ENCODE measurements around the gene PCED1B. TPM values are rescaled to one million over a fixed set of nuclear protein-coding genes. Genes with fewer than 3 reads are reported as not detected.

The PCED1B gene
- total RNA-seq, 2 donors from 2014 or later = 0.87 to 46.9 TPM

DNA sequence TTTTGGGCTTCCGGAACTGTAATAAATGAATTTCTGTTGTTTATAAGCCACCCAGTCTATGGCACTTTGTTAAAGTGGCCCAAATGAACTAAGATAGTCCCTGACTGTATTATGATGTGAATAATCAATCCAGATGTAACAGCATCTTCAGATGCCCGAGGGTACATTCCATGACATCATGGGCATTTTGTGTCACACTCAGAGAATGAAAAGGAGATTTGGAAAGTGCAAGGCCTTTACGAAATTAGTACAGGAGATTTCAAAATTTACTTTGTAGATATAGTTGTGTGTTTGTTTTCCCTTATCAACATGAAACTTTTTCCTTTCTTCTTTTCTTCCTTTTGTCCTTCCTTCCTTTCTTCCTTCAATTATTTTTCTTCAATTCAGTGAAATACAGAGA is 54.6 kb downstream of the PCED1B start:
- Histone ChIP-seq H3K27ac (no peak overlapping the region), H3K4me1 (replicated peaks) (no peaks in the 10 kb centered on the region), H3K36me3 (no peaks in the 10 kb centered on the region), H3K9me3 (no peaks in the 10 kb centered on the region), H3K27me3 (replicated peaks; ENCODE audit: insufficient read depth) (no peaks in the 10 kb centered on the region), H3K4me3 (no peak overlapping the region)
- WGBS = 83% methylated on average over 3 of the region's 3 CpGs
- intact Hi-C loops (cut with DNase I) = no loop called here
- TF ChIP-seq, protein P1, sequence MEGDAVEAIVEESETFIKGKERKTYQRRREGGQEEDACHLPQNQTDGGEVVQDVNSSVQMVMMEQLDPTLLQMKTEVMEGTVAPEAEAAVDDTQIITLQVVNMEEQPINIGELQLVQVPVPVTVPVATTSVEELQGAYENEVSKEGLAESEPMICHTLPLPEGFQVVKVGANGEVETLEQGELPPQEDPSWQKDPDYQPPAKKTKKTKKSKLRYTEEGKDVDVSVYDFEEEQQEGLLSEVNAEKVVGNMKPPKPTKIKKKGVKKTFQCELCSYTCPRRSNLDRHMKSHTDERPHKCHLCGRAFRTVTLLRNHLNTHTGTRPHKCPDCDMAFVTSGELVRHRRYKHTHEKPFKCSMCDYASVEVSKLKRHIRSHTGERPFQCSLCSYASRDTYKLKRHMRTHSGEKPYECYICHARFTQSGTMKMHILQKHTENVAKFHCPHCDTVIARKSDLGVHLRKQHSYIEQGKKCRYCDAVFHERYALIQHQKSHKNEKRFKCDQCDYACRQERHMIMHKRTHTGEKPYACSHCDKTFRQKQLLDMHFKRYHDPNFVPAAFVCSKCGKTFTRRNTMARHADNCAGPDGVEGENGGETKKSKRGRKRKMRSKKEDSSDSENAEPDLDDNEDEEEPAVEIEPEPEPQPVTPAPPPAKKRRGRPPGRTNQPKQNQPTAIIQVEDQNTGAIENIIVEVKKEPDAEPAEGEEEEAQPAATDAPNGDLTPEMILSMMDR (IDR thresholded peaks at IDR 0.05) = no peak
- TF ChIP-seq POLR2A (IDR thresholded peaks at IDR 0.05) (no peak), POLR2AphosphoS5 (IDR thresholded peaks at IDR 0.05) (no peak)
- DNase-seq (ENCODE audit: low spot score) = no peak

DNA sequence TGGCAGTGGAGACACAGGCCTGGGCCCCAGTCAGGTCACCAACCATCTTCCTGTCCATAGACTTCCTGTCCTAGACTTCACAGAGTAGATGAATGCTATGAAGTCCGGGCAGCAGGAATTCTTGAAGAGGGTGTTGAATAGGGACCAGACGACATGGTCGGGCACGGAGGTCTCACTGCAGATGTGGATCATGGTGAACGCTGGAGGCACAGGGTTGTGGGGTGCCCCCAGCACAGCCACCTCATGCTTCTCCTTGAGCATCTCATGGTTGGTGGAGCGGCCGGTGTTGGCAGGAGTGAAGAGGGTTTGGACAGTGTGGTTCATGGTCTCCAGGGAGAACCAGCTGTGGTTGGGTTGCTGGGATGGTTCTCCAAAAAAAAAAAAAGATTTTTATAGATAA is 56.2 kb downstream of the PCED1B start:
- no peaks in the 10 kb centered on the region for H3K27me3 ChIP-seq (replicated peaks; ENCODE audit: insufficient read depth)
- DNase-seq (ENCODE audit: low spot score) = no peak
- TF ChIP-seq POLR2A (IDR thresholded peaks at IDR 0.05) = no peak
- TF ChIP-seq, protein P1 (IDR thresholded peaks at IDR 0.05) = no peak
- no peak for TF ChIP-seq POLR2AphosphoS5 (IDR thresholded peaks at IDR 0.05)
- H3K4me1 ChIP-seq (replicated peaks) = no peaks in the 10 kb centered on the region
- no peaks in the 10 kb centered on the region for H3K9me3 ChIP-seq
- H3K36me3 ChIP-seq = no peaks in the 10 kb centered on the region
- no peak overlapping the region for H3K4me3 ChIP-seq
- 96% methylated on average over 7 of the region's 7 CpGs for WGBS
- intact Hi-C loops (cut with DNase I) = no loop called here
- H3K27ac ChIP-seq = no peak overlapping the region

DNA sequence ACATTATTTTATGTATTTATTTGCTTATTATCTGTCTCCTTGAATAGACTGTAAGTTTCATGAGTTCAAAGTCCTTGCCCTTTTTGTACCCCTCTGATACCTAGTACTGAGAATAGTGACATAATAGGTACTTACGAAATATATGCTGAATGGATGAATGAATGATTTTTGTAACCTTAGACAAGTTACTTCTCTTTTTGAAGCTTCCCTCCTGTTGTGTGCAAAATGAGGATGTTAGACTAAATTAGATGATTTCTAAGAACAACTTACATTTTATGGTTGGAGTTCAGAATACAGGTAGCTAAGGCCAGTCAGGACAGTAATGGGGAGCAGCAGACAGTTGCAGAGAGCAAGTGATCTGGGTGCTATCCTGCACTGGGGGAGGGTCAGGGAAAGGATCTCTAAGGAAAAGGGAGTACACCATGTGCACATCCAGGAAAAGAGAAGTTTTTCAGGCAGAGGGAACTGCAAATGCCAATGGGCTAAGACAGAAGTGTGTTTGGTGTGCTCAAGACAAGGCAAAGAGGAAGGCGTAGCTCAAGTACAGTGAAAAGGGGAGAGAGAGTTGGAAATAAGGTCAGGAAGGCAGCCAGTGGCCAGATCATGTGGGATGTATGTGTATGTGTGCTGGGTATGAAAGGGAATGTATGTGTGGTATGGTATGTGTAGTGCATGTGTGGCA is 59.7 kb downstream of the PCED1B start:
- intact Hi-C loops (cut with DNase I) = no loop called here
- H3K27me3 ChIP-seq (replicated peaks; ENCODE audit: insufficient read depth) = no peaks in the 10 kb centered on the region

DNA sequence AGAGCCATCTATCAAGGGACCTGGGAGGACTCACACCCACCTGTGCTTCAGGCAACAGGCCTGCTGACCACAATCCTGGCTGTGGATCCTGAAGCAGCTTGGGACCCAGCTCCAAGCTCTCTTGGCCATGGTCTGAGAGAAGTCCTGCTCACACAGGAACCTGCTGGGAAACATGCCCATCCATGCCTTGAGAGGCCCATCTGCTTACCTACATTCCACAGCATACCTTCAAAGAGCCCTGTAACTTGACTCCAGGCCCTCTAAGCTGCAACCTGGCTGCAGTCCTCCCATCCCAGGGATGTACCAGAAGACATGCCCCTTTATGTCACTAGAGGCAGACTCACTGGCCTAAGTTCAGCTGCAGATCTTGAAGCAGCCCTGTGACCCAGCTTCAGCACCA is 62.0 kb downstream of the PCED1B start:
- intact Hi-C loops (cut with DNase I) = no loop called here
- no peak overlapping the region for H3K4me3 ChIP-seq
- H3K4me1 ChIP-seq (replicated peaks) = no peaks in the 10 kb centered on the region
- H3K27me3 ChIP-seq (replicated peaks; ENCODE audit: insufficient read depth) = no peaks in the 10 kb centered on the region
- no peaks in the 10 kb centered on the region for H3K36me3 ChIP-seq
- no peaks in the 10 kb centered on the region for H3K9me3 ChIP-seq
- TF ChIP-seq POLR2A (IDR thresholded peaks at IDR 0.05) (no peak), POLR2AphosphoS5 (IDR thresholded peaks at IDR 0.05) (no peak)
- TF ChIP-seq, protein P1 (IDR thresholded peaks at IDR 0.05) = no peak
- H3K27ac ChIP-seq = no peak overlapping the region
- DNase-seq (ENCODE audit: low spot score) = no peak

More for the DNA sequence above, 59.7 kb downstream of the PCED1B start:
- 89% methylated on average over 2 of the region's 2 CpGs for WGBS
- Histone ChIP-seq H3K4me1 (replicated peaks) (no peaks in the 10 kb centered on the region), H3K36me3 (no peaks in the 10 kb centered on the region), H3K4me3 (no peak overlapping the region), H3K9me3 (no peaks in the 10 kb centered on the region), H3K27ac (no peak overlapping the region)
- DNase-seq (ENCODE audit: low spot score) = no peak
- TF ChIP-seq POLR2A (IDR thresholded peaks at IDR 0.05) (no peak), POLR2AphosphoS5 (IDR thresholded peaks at IDR 0.05) (no peak)
- TF ChIP-seq, protein P1 (IDR thresholded peaks at IDR 0.05) = no peak

DNA sequence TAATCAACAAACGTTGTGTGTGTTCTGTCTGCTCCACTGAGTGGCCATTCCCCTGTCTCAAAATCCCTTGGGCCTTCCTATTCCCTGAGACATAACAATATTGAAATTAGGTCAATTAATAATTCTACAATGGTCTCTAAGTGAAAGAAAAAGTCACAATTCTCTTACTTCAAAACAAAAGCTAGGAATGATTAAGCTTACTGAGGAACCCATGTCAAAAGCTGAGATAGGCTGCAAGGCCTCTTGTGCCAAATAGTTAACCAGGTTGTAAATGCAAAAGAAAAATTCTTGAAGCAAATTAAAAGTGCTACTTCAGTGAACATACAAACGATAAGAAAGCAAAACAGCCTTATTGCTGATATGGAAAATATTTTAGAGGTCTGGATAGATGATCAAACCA is 65.3 kb downstream of the PCED1B start:
- no peak overlapping the region for H3K27ac ChIP-seq
- no peaks in the 10 kb centered on the region for H3K36me3 ChIP-seq
- no peak for TF ChIP-seq POLR2A (IDR thresholded peaks at IDR 0.05)
- TF ChIP-seq, protein P1 (IDR thresholded peaks at IDR 0.05) = no peak
- no peak for TF ChIP-seq POLR2AphosphoS5 (IDR thresholded peaks at IDR 0.05)
- no peaks in the 10 kb centered on the region for H3K4me1 ChIP-seq (replicated peaks)
- H3K4me3 ChIP-seq = no peak overlapping the region
- 68% methylated on average over 2 of the region's 2 CpGs for WGBS
- no peaks in the 10 kb centered on the region for H3K9me3 ChIP-seq
- H3K27me3 ChIP-seq (replicated peaks; ENCODE audit: insufficient read depth) = no peaks in the 10 kb centered on the region
- no peak for DNase-seq (ENCODE audit: low spot score)
- intact Hi-C loops (cut with DNase I) = no loop called here
